Activated T-helper 17 cell treated with anti-CD3 and anti-CD28 coated beads, Interleukin-2, amount 50 U/mL, for 72 hours (primary cell): ENCODE results near the gene CCDC33. TPM values are rescaled to one million over a fixed set of nuclear protein-coding genes. Genes with fewer than 3 reads are reported as not detected.

Experiments used
- ATAC-seq: fragments of 150-1000 bp; cut with Tn5 transposase; replicated peaks from 2 replicates; pipeline ENCODE4 v1.10.0; 2021; ENCODE audit warnings: mild to moderate bottlenecking, moderate library complexity
- H3K27ac Mint-ChIP-seq: one replicate; pipeline ENCODE4 v1.8.0; 2022; ENCODE audit warnings: mixed read lengths
- H3K27me3 Mint-ChIP-seq: one replicate; pipeline ENCODE4 v1.8.0; 2022; ENCODE audit warnings: mixed read lengths
- H3K36me3 Mint-ChIP-seq: one replicate; pipeline ENCODE4 v1.8.0; 2022; ENCODE audit warnings: low read depth, mild to moderate bottlenecking, mixed read lengths
- H3K4me1 Mint-ChIP-seq: one replicate; pipeline ENCODE4 v1.8.0; 2022; ENCODE audit warnings: mixed read lengths
- H3K4me3 Mint-ChIP-seq: one replicate; pipeline ENCODE4 v1.8.0; 2022; ENCODE audit warnings: mild to moderate bottlenecking, mixed read lengths
- H3K9me3 Mint-ChIP-seq: one replicate; pipeline ENCODE4 v1.8.0; 2022; ENCODE audit warnings: mixed read lengths
- total RNA-seq, 2 donors: library from RNA; stranded (reverse); gene quantifications; one replicate each; pipeline ENCODE4 v1.2.3, GENCODE V29; 2022

CCDC33 gene
- total RNA-seq, 2 donors from 2014 or later, result not detected

- H3K36me3 Mint-ChIP-seq, result no peaks in the 10 kb centered on the region
- H3K9me3 Mint-ChIP-seq, result no peaks in the 10 kb centered on the region
- no peak overlapping the region for H3K4me3 Mint-ChIP-seq
- ATAC-seq, result no peak
- H3K27ac Mint-ChIP-seq, result no peak overlapping the region
- peaks cover 34% of the 10 kb centered on the region for H3K27me3 Mint-ChIP-seq
- no peaks in the 10 kb centered on the region for H3K4me1 Mint-ChIP-seq
Measured at GRCh38 chr15:74265046-74265639, 29.0 kb downstream of the CCDC33 start.

GRCh38 chr15:74268020-74268419 lies 31.9 kb downstream of the CCDC33 start:
- Mint-ChIP-seq H3K27ac (no peak overlapping the region), H3K36me3 (no peaks in the 10 kb centered on the region), H3K9me3 (no peaks in the 10 kb centered on the region), H3K4me3 (no peak overlapping the region), H3K4me1 (no peaks in the 10 kb centered on the region), H3K27me3 (peaks cover 44% of the 10 kb centered on the region)
- no peak for ATAC-seq

DNA sequence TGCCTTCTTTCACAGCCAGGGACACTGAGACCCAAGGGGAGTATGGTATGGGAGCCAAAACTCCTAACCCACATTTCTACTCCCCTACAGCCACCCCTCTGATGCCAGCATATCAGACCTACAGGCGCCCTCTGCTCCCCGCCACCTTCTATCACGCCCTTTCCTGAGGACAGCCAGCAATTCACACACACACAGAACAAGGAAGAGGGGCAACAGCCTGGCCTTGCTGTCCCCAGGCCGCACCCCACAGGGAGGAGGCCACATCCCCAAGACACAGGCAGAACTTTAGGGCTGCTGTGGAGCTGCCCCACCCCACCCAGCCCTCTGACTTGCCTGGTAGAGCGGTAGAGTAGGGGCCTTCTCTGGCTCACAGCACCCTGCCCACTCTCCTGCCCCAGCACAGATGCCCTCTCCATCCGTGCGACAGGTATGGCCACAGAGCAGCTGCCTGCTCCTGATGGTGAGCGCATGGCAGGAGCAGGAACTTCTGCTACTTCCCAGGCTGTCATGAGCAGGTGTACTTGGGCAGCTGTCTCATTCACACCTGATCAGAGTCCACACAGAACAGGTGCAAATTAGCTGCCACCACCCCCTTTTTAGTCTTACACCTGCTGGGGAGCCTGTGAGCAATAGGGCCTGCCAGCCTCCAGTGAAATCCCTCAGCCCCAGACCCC lies 33.4 kb downstream of the CCDC33 start:
- H3K4me1 Mint-ChIP-seq, result no peaks in the 10 kb centered on the region
- no peaks in the 10 kb centered on the region for H3K36me3 Mint-ChIP-seq
- peaks cover 35% of the 10 kb centered on the region for H3K27me3 Mint-ChIP-seq
- ATAC-seq, result no peak
- H3K9me3 Mint-ChIP-seq, result no peaks in the 10 kb centered on the region
- H3K27ac Mint-ChIP-seq, result no peak overlapping the region
- H3K4me3 Mint-ChIP-seq, result no peak overlapping the region

GRCh38 chr15:74270155-74270554 lies 34.0 kb downstream of the CCDC33 start:
- ATAC-seq, result no peak
- Mint-ChIP-seq H3K4me3 (no peak overlapping the region), H3K27me3 (peaks cover 31% of the 10 kb centered on the region), H3K9me3 (no peaks in the 10 kb centered on the region), H3K4me1 (no peaks in the 10 kb centered on the region), H3K27ac (no peak overlapping the region), H3K36me3 (no peaks in the 10 kb centered on the region)

GRCh38 chr15:74270854-74271520 lies 34.9 kb downstream of the CCDC33 start:
- no peaks in the 10 kb centered on the region for H3K9me3 Mint-ChIP-seq
- peaks cover 28% of the 10 kb centered on the region for H3K27me3 Mint-ChIP-seq
- H3K4me1 Mint-ChIP-seq, result no peaks in the 10 kb centered on the region
- H3K4me3 Mint-ChIP-seq, result no peak overlapping the region
- no peak overlapping the region for H3K27ac Mint-ChIP-seq
- H3K36me3 Mint-ChIP-seq, result no peaks in the 10 kb centered on the region
- no peak for ATAC-seq

GRCh38 chr15:74272812-74273211 lies 36.7 kb downstream of the CCDC33 start:
- Mint-ChIP-seq H3K4me1 (no peaks in the 10 kb centered on the region), H3K4me3 (no peak overlapping the region), H3K27me3 (peaks cover 34% of the 10 kb centered on the region), H3K36me3 (no peaks in the 10 kb centered on the region), H3K27ac (no peak overlapping the region), H3K9me3 (no peaks in the 10 kb centered on the region)
- ATAC-seq, result no peak

- no peaks in the 10 kb centered on the region for H3K36me3 Mint-ChIP-seq
- H3K27me3 Mint-ChIP-seq, result peaks cover 26% of the 10 kb centered on the region
Measured at GRCh38 chr15:74274470-74275038, 38.4 kb downstream of the CCDC33 start.

DNA sequence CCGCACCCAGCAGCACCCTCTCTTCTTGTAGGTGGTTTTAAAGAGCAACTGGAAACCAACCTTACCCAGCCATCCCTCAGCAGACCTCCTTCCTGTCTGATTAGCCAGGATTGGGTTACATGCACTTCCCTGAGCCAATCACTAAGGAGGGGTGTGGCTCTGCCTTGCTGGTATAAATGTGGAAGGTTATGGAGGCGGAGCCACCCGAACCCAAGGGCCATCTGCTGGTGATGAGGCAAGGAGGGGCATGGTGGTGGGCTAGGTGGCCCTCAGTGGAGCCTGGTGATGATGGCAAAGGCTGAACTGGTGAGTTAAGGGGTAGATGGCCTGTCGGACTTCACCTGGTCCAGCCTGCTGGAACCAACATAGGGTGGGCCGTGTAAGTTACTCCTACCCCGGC lies 39.8 kb downstream of the CCDC33 start:
- Mint-ChIP-seq H3K27me3 (peaks cover 21% of the 10 kb centered on the region), H3K4me3 (no peak overlapping the region), H3K36me3 (no peaks in the 10 kb centered on the region), H3K27ac (no peak overlapping the region), H3K4me1 (no peaks in the 10 kb centered on the region), H3K9me3 (no peaks in the 10 kb centered on the region)
- ATAC-seq, result no peak

More at GRCh38 chr15:74274470-74275038, 38.4 kb downstream of the CCDC33 start:
- Mint-ChIP-seq H3K4me3 (no peak overlapping the region), H3K4me1 (no peaks in the 10 kb centered on the region), H3K27ac (no peak overlapping the region), H3K9me3 (no peaks in the 10 kb centered on the region)
- no peak for ATAC-seq

DNA sequence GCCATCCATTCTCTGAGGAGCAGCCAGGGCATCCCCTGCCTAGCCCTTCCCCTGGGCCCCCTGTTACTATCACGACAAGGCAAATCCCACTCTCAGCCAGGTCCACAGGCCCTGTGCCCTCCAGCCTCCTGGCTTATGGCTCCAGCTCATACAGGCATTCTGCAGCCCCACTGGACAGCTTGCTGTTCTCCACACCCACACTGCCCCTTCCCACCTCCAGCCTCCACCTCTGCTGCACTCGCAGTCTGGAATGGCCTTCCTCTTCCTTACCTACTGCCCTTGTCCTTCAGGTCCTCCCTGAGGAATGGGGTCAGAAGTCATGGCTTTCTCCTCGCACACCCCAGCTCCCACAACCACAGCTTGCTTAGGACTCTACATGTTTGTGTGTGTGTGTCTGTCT lies 40.4 kb downstream of the CCDC33 start:
- no peak overlapping the region for H3K27ac Mint-ChIP-seq
- no peaks in the 10 kb centered on the region for H3K4me1 Mint-ChIP-seq
- peaks cover 24% of the 10 kb centered on the region for H3K27me3 Mint-ChIP-seq
- no peak overlapping the region for H3K4me3 Mint-ChIP-seq
- no peaks in the 10 kb centered on the region for H3K36me3 Mint-ChIP-seq
- no peak for ATAC-seq
- no peaks in the 10 kb centered on the region for H3K9me3 Mint-ChIP-seq

DNA sequence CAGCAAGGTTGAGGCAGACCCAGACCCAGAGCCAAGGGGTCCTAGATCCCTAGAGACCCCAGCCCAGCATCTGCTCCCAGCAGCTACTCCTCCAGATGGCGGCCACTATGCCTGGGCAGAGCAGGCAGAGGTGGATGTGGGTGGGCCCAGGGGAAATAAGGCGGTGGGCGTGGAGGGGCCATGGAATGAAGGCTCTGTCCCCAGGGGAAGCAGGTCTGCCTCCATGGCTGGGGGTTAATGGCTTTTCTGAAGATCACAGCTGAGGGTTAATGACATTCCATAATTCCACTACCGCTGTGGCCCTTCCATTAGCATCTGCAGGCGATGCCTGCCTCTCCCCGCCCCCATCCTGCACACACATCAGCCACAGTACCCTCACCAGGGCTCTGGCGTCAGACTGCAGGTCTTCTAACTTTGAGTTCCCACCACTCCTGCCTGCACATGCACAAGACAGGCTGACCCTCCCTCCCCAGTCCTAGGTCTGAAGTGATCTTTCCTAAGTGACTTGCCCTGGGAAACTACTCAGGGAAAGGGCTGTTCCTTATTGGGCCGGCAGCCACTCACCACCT lies 41.2 kb downstream of the CCDC33 start:
- Mint-ChIP-seq H3K27me3 (peaks cover 26% of the 10 kb centered on the region), H3K27ac (no peak overlapping the region), H3K36me3 (no peaks in the 10 kb centered on the region), H3K4me3 (no peak overlapping the region), H3K9me3 (no peaks in the 10 kb centered on the region), H3K4me1 (no peaks in the 10 kb centered on the region)
- no peak for ATAC-seq

DNA sequence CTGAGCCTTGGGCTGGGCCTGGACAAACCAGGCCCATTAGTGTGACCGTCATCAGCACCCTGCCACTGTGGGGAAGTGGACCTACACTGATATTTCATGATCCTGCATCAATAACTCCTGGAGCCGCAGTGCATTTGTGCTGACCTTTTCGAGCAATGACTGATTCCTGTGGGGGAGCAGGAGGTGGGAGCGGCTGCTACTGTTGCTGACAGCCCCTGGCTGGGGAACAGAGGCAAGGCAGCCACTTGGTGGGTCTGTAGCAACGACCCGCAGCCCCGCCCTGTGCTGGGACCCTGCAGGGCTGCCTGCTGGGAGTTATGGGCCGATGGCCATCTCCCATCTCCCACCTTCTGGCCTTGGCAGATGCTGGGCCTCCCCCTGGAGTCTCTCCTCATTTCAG lies 42.1 kb downstream of the CCDC33 start:
- Mint-ChIP-seq H3K4me1 (no peaks in the 10 kb centered on the region), H3K27me3 (peaks cover 23% of the 10 kb centered on the region), H3K27ac (no peak overlapping the region), H3K36me3 (no peaks in the 10 kb centered on the region), H3K4me3 (no peak overlapping the region), H3K9me3 (no peaks in the 10 kb centered on the region)
- no peak for ATAC-seq

GRCh38 chr15:74281147-74282133 lies 45.3 kb downstream of the CCDC33 start:
- Mint-ChIP-seq H3K9me3 (no peaks in the 10 kb centered on the region), H3K4me3 (no peak overlapping the region), H3K4me1 (peaks cover 3% of the 10 kb centered on the region), H3K27me3 (peaks cover 32% of the 10 kb centered on the region), H3K27ac (no peak overlapping the region), H3K36me3 (no peaks in the 10 kb centered on the region)
- ATAC-seq, result no peak

GRCh38 chr15:74283368-74283767 lies 47.2 kb downstream of the CCDC33 start:
- H3K27ac Mint-ChIP-seq, result no peak overlapping the region
- H3K27me3 Mint-ChIP-seq, result peaks cover 38% of the 10 kb centered on the region
- H3K4me3 Mint-ChIP-seq, result no peak overlapping the region
- no peaks in the 10 kb centered on the region for H3K36me3 Mint-ChIP-seq
- H3K9me3 Mint-ChIP-seq, result no peaks in the 10 kb centered on the region
- H3K4me1 Mint-ChIP-seq, result peaks cover 7% of the 10 kb centered on the region
- no peak for ATAC-seq

GRCh38 chr15:74289671-74290070 lies 53.5 kb downstream of the CCDC33 start:
- H3K36me3 Mint-ChIP-seq, result no peaks in the 10 kb centered on the region
- H3K9me3 Mint-ChIP-seq, result peaks cover 8% of the 10 kb centered on the region
- peaks cover 16% of the 10 kb centered on the region for H3K4me1 Mint-ChIP-seq
- H3K27ac Mint-ChIP-seq, result no peak overlapping the region
- H3K27me3 Mint-ChIP-seq, result peaks cover 48% of the 10 kb centered on the region
- H3K4me3 Mint-ChIP-seq, result no peak overlapping the region
- ATAC-seq, result no peak
